Upper lobe of left lung (tissue), 4 donors: ENCODE results near the gene CIITA.

Experiments used
- CTCF ChIP-seq, 6 experiments: fragments of 450-650 bp in 4 of 6; fragments of 200-600 bp in 2 of 6; sonication (generic) in 2 of 6; IDR thresholded peaks; one replicate each; pipeline ENCODE4 v1.5.1; 2016 to 2019; ENCODE audit warnings: antibody characterized with exemption in 6 of 6
- POLR2A ChIP-seq, 4 donors: fragments of 450-650 bp; IDR thresholded peaks; one replicate each; pipeline ENCODE4 v1.5.1; 2016 to 2017; ENCODE audit warnings: antibody characterized with exemption in 4 of 4, mild to moderate bottlenecking in 2 of 4
- POLR2AphosphoS5 ChIP-seq, 2 donors: sonication (generic); formaldehyde crosslinking; IDR thresholded peaks; one replicate each; pipeline ENCODE4 v1.5.1; 2017; ENCODE audit warnings: antibody characterized with exemption in 2 of 2

- TF ChIP-seq CTCF (IDR thresholded peaks at IDR 0.05): no peak
- TF ChIP-seq POLR2AphosphoS5 (IDR thresholded peaks at IDR 0.05): no peak
- TF ChIP-seq POLR2A (IDR thresholded peaks at IDR 0.05): no peak
Observed at GRCh38 chr16:10933865-10934264, 56.9 kb downstream of the CIITA start.
